Thoracic aorta (tissue), 2 donors: ENCODE results near the gene FIGN. TPM values are rescaled to one million over a fixed set of nuclear protein-coding genes. Genes with fewer than 3 reads are reported as not detected.

Source experiments
- ATAC-seq: fragments of 150-250 bp; one replicate; pipeline ENCODE4 v1.8.0; 2017; ENCODE audit warnings: low read depth; ENCODE audit not compliant: insufficient number of reproducible peaks, low FRiP score
- DNase-seq: peaks from one replicate; pipeline ENCODE4 v3.0.0-alpha.2; 2020; ENCODE audit warnings: low spot score
- H3K27ac ChIP-seq, 2 donors: fragments of 200-600 bp; sonication (generic); 1 replicate in 1 of 2; 2 replicates in 1 of 2; pipeline ENCODE4 v1.5.1; 2016; ENCODE audit warnings: mild to moderate bottlenecking in 2 of 2, moderate library complexity in 2 of 2
- H3K27me3 ChIP-seq: fragments of 200-600 bp; sonication (generic); replicated peaks from 2 replicates; pipeline ENCODE4 v1.6.0; 2016; ENCODE audit warnings: mild to moderate bottlenecking; ENCODE audit not compliant: insufficient read depth
- H3K36me3 ChIP-seq: fragments of 200-600 bp; sonication (generic); one replicate; pipeline ENCODE4 v1.5.1; 2016
- H3K4me1 ChIP-seq, 2 donors: fragments of 200-600 bp; sonication (generic); 1 replicate in 1 of 2; 2 replicates in 1 of 2; pipeline versions ENCODE4 v1.5.1 to v1.6.0; 2016; ENCODE audit warnings: low read depth in 2 of 2, mild to moderate bottlenecking in 1 of 2; ENCODE audit not compliant: control insufficient read depth in 1 of 2
- H3K4me3 ChIP-seq: fragments of 200-600 bp; sonication (generic); 2 replicates; pipeline ENCODE4 v1.5.1; 2016; ENCODE audit warnings: mild to moderate bottlenecking
- H3K9me3 ChIP-seq: fragments of 200-600 bp; sonication (generic); 2 replicates; pipeline ENCODE4 v1.5.1; 2016
- CTCF ChIP-seq: fragments of 200-600 bp; sonication (generic); IDR thresholded peaks from one replicate; pipeline ENCODE4 v1.5.1; 2019; ENCODE audit warnings: antibody characterized with exemption
- total RNA-seq, 2 donors: library from RNA; depleted of rRNA; stranded (reverse); fragments of >200 nt; gene quantifications; one replicate each; pipeline versions ENCODE4 v1.1.0 to v1.2.3, GENCODE V29; 2016

The FIGN gene
- total RNA-seq, 2 donors from 2014 or later: 10.8 to 21.2 TPM

- no peak for TF ChIP-seq CTCF
- no peaks in the 10 kb centered on the region for H3K9me3 ChIP-seq
- H3K27me3 ChIP-seq: no peaks in the 10 kb centered on the region
These were observed 134.4 kb downstream of the FIGN start for GRCh38 chr2:163601377-163601776.

GRCh38 chr2:163600801-163601200 is 135.0 kb downstream of the FIGN start:
- Histone ChIP-seq H3K27me3 (no peaks in the 10 kb centered on the region), H3K4me3 (no peak overlapping the region), H3K9me3 (no peaks in the 10 kb centered on the region), H3K36me3 (no peaks in the 10 kb centered on the region), H3K27ac (no peak overlapping the region), H3K4me1 (no peaks in the 10 kb centered on the region)
- ATAC-seq: no peak
- no peak for TF ChIP-seq CTCF
- DNase-seq: no peak

More at GRCh38 chr2:163601377-163601776, 134.4 kb downstream of the FIGN start:
- Histone ChIP-seq H3K36me3 (no peaks in the 10 kb centered on the region), H3K4me3 (no peak overlapping the region), H3K27ac (no peak overlapping the region), H3K4me1 (no peaks in the 10 kb centered on the region)
- no peak for ATAC-seq
- no peak for DNase-seq

GRCh38 chr2:163595028-163595427 is 140.8 kb downstream of the FIGN start:
- Histone ChIP-seq H3K9me3 (no peaks in the 10 kb centered on the region), H3K4me3 (no peak overlapping the region), H3K4me1 (peaks cover 5 to 19% of the 10 kb centered on the region in 2 donors), H3K27me3 (no peaks in the 10 kb centered on the region), H3K27ac (no peak overlapping the region), H3K36me3 (no peaks in the 10 kb centered on the region)
- TF ChIP-seq CTCF: no peak
- ATAC-seq (no peak), DNase-seq (no peak)

- TF ChIP-seq CTCF: no peak
- no peaks in the 10 kb centered on the region for H3K9me3 ChIP-seq
- H3K27ac ChIP-seq: no peak overlapping the region
- H3K27me3 ChIP-seq: no peaks in the 10 kb centered on the region
- peaks cover 5 to 19% of the 10 kb centered on the region in 2 donors for H3K4me1 ChIP-seq
- H3K36me3 ChIP-seq: no peaks in the 10 kb centered on the region
- ATAC-seq: no peak
- no peak overlapping the region for H3K4me3 ChIP-seq
- DNase-seq: no peak
These were observed 141.3 kb downstream of the FIGN start for GRCh38 chr2:163594497-163594896.

- H3K9me3 ChIP-seq: no peaks in the 10 kb centered on the region
- H3K27me3 ChIP-seq: no peaks in the 10 kb centered on the region
- H3K4me1 ChIP-seq: peaks cover 5 to 19% of the 10 kb centered on the region in 2 donors
- H3K4me3 ChIP-seq: no peak overlapping the region
- DNase-seq (no peak), ATAC-seq (no peak)
- H3K27ac ChIP-seq: no peak overlapping the region
- H3K36me3 ChIP-seq: no peaks in the 10 kb centered on the region
- no peak for TF ChIP-seq CTCF
These were observed 141.8 kb downstream of the FIGN start for GRCh38 chr2:163593982-163594381.
